HUES6 (cell line): ENCODE data around the gene AP3D1.

Experiments
- H3K27ac ChIP-seq: 2 replicates; pipeline ENCODE4 v1.7.0; 2013; ENCODE audit warnings: low read depth, mild to moderate bottlenecking, low read length, inconsistent platforms
- H3K27me3 ChIP-seq: 2 replicates; pipeline ENCODE4 v1.6.1; 2013; ENCODE audit warnings: low read length; ENCODE audit not compliant: control insufficient read depth, insufficient read depth
- H3K36me3 ChIP-seq: 2 replicates; pipeline ENCODE4 v1.6.1; 2013; ENCODE audit warnings: low read length; ENCODE audit not compliant: control insufficient read depth, insufficient read depth
- H3K4me1 ChIP-seq: 2 replicates; pipeline ENCODE4 v1.6.1; 2013; ENCODE audit warnings: low read length; ENCODE audit not compliant: control insufficient read depth, insufficient read depth
- H3K4me3 ChIP-seq: 2 replicates; pipeline ENCODE4 v1.5.1; 2013; ENCODE audit warnings: low read depth, low read length
- H3K9ac ChIP-seq: one replicate; pipeline ENCODE4 v1.6.1; 2013; ENCODE audit warnings: mild to moderate bottlenecking, low read length
- H3K9me3 ChIP-seq: 2 replicates; pipeline ENCODE4 v1.6.1; 2013; ENCODE audit warnings: low read depth, low read length; ENCODE audit not compliant: control insufficient read depth, insufficient read depth

The AP3D1 gene

DNA sequence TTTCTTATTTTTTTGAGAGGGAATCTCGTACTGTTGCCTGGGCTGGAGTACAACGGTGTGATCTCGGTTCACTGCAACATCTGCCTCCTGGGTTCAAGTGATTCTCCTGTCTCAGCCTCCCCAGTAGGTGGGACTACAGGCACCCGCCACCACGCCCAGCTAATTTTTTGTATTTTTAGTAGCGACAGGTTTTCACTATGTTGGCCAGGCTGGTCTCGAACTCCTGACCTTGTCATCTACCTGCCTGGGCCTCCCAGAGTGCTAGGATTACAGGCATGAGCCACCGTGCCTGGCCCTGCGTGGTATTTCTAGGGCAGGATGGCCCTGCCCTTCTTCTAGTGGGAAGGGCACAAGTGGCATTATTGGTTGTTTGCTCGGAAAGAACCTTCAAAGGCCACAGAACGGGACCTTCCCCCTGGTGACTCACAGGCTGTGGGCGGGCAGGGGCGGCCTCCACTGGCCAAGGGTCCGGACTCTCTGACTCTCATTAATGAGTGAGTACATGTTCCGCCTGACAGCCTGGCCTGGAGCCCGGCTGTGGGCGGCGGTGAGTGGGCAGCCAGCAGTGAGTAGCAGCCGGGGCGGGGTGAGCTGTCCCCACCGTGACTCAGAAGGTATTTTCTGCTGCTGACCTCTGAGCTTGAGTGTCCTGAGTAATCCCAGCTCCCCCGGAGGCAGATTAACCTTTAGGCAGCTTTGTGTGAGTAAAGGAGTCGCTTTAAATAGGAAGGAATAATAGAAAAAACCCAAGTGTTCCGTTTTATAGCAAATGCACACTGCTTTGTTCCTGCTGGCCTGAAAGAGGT is 17.5 kb upstream of the AP3D1 start:
- Histone ChIP-seq H3K27me3 (no peaks in the 10 kb centered on the region), H3K36me3 (no peaks in the 10 kb centered on the region), H3K9ac (no peak overlapping the region), H3K9me3 (no peaks in the 10 kb centered on the region), H3K27ac (no peak overlapping the region), H3K4me3 (no peak overlapping the region), H3K4me1 (peaks cover 49% of the 10 kb centered on the region)

DNA sequence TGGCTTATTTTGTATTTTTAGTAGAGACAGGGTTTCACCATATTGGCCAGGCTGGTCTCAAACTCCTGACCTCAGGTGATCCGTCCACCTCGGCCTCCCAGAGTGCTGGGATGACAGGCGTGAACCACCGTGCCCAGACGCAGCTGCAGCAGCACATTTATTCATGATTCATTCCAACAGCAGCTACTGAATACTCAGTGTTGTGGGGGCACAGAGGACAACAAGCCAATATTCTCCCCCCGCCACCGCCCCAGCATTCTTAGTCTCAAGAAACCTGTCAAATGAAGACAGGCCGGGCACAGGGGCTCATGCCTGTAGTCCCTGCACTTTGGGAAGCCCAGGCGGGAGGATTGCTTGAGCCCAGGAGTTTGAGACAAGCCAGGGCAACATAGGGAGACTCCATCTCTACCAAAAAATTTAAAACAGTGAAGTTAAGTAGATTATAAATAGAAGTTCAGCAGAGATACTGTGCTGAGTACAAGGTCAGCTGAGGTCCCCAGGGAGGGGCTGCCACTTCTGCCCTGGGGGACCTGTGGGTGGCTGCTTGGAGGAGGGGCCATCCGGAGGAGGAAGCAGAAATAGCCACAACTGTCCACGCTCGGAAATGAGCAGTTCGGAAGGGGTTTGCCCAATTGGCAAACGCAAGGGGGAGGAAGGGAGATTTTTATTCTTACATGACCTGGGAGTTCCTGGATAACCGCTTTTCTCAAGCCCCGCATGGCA is 16.7 kb upstream of the AP3D1 start:
- Histone ChIP-seq H3K4me1 (peaks cover 49% of the 10 kb centered on the region), H3K27me3 (no peaks in the 10 kb centered on the region), H3K4me3 (no peak overlapping the region), H3K27ac (no peak overlapping the region), H3K9ac (no peak overlapping the region), H3K36me3 (no peaks in the 10 kb centered on the region), H3K9me3 (no peaks in the 10 kb centered on the region)

- no peaks in the 10 kb centered on the region for H3K36me3 ChIP-seq
- no peak overlapping the region for H3K9ac ChIP-seq
- H3K27me3 ChIP-seq = no peaks in the 10 kb centered on the region
- no peak overlapping the region for H3K4me3 ChIP-seq
- H3K9me3 ChIP-seq = no peaks in the 10 kb centered on the region
- peaks cover 49% of the 10 kb centered on the region for H3K4me1 ChIP-seq
- H3K27ac ChIP-seq = no peak overlapping the region
Observed at GRCh38 chr19:2166741-2167738, 15.7 kb upstream of the AP3D1 start.

DNA sequence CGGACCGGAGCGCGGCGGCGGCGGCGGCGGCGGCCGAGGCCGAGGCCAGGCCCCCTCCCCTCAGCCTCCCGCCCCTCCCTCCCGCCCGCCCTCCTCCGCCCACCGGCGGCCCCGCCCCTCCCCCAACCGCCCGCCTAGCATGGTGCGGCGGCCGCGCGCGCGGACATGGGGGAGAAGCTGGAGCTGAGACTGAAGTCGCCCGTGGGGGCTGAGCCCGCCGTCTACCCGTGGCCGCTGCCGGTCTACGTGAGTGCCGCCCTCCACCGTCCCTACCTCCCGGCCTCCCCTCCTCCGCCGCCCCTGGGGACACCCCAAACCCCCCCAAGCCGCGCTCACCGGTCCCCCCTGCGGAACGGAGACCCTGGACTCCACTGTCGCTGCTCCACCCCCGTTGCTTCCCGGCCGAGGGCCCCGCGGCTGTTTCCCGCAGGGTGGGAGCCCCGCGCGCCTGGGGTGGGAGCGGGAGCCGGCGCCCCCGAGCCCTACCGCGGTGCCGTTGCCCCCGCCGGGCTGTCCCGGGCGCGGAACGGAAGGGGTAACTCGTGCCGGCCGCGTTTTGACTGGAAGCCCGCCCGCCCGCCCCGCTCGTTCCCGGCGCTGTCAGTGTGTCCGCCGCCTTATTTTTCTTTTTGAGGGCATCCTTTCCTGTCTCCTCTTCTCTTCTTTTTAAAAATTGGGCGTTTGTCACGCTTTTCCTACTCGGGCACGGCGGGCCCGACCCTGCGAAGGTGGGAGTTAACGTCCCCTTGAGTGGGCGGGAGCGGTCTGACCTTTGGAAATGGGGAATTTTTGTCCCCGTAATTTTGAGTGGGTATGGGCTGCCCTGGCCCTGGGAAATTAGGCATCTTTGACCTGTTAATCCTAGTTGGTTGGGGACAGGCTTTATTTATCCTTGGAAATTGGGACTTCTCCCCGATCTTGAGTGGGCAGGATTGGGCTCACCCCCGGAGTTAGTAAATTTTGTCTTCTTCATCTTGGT is 12.9 kb upstream of the AP3D1 start:
- H3K36me3 ChIP-seq = no peaks in the 10 kb centered on the region
- H3K4me3 ChIP-seq = peak overlapping the region; percentile 91
- H3K9me3 ChIP-seq = no peaks in the 10 kb centered on the region
- H3K27ac ChIP-seq = peak overlapping the region; percentile 46; the same call in 1 of the 2 replicates
- H3K4me1 ChIP-seq = peaks cover 25% of the 10 kb centered on the region; the same call in 1 of the 2 replicates
- H3K27me3 ChIP-seq = no peaks in the 10 kb centered on the region
- peak overlapping the region; percentile 68 for H3K9ac ChIP-seq

DNA sequence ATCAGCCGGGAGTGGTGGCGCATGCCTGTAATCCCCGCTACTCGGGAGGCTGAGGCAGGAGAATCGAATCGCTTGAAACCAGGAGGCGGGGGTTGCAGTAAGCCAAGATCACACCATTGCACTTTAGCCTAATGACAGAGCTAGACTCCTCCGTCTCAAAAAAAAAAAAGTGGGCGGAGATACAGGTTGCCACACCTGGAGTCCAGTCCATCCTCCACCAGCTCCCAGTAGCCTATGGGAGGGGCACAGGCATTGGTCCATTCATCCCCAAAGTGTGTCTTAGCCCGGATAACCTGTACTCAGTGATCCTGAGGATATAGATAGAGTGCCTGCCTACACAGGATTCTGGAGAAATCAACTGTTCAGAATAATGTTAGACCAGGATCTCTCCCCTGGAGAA is 9.0 kb upstream of the AP3D1 start:
- no peaks in the 10 kb centered on the region for H3K27me3 ChIP-seq
- no peak overlapping the region for H3K4me3 ChIP-seq
- H3K36me3 ChIP-seq = no peaks in the 10 kb centered on the region
- no peaks in the 10 kb centered on the region for H3K9me3 ChIP-seq
- H3K4me1 ChIP-seq = no peaks in the 10 kb centered on the region
- no peak overlapping the region for H3K9ac ChIP-seq
- no peak overlapping the region for H3K27ac ChIP-seq

DNA sequence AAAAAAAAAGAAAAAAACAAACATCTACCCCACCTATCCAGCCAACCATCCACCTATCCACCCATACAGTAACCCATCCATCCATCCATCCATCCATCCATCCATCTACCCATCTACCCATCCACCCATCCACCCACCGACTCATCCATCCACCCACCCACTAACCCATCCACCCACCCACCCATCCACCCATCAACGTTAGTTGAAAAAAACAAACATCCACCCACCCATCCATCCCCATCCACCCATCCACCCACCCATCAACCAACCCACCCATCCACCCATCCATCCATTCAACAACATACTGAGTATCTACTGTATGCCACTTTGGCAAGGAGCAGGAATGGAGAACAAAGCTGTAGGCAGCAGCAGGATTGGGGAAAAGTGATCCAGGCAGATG is 6.1 kb upstream of the AP3D1 start:
- Histone ChIP-seq H3K27ac (no peak overlapping the region), H3K4me1 (no peaks in the 10 kb centered on the region), H3K36me3 (no peaks in the 10 kb centered on the region), H3K4me3 (no peak overlapping the region), H3K9ac (no peak overlapping the region), H3K27me3 (no peaks in the 10 kb centered on the region), H3K9me3 (no peaks in the 10 kb centered on the region)

- Histone ChIP-seq H3K4me1 (peaks cover 10% of the 10 kb centered on the region), H3K9ac (no peak overlapping the region), H3K27ac (no peak overlapping the region), H3K27me3 (no peaks in the 10 kb centered on the region), H3K9me3 (no peaks in the 10 kb centered on the region), H3K4me3 (no peak overlapping the region), H3K36me3 (0 out of 2 replicates have a peak, but pooled peaks cover 4% of the 10 kb centered on the region)
Observed at GRCh38 chr19:2154587-2155075, 3.3 kb upstream of the AP3D1 start.

GRCh38 chr19:2150794-2151338 is 500 bp downstream of the AP3D1 start:
- Histone ChIP-seq H3K9me3 (no peaks in the 10 kb centered on the region), H3K36me3 (peaks cover 18% of the 10 kb centered on the region), H3K27ac (peak overlapping the region; percentile 87; the same call in 1 of the 2 replicates), H3K9ac (peak overlapping the region; percentile 97), H3K4me1 (peaks cover 12% of the 10 kb centered on the region), H3K27me3 (no peaks in the 10 kb centered on the region), H3K4me3 (peak overlapping the region; percentile 100)

DNA sequence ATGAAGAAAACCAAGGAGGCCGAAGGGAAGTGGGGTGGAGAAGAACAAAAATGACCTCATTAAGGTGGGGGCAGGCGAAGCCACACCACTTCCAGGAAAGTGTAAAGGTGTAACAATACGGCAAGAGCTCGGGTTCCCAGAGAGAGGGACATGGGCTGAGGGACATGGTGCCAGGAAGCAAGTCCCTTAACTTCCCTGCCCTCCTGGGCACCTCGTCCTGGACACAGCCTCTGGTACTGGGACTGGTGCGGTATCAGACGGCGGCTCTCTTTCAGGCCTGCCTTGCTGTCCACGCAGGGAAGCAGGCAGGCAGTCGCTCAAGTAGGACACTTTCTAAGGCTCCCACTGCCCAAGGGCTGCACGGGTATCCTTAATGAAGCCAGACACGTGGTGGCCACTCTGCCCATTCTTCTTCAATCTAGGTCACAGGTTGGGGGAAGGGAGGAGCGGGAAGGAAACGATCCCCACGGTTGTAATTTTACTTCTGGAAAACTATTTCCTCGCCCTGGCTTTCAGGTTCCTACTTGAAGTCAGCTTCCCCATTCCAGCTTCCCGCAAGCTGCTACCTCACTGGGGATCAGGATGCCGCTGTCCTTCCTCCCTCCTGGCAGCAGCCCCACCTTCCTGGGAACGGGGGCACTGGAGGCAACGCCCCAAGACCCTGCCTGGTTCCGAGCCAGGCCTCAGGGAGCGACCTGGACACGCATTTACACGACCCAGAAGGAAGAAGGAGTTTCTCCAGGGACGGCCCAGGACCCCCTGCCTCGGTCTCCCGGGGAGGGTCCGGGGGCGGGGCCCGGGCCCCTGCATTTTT is 1.2 kb downstream of the AP3D1 start:
- H3K27me3 ChIP-seq = no peaks in the 10 kb centered on the region
- H3K9me3 ChIP-seq = no peaks in the 10 kb centered on the region
- H3K4me3 ChIP-seq = peak overlapping the region; percentile 100
- peak overlapping the region; percentile 87; the same call in 1 of the 2 replicates for H3K27ac ChIP-seq
- H3K36me3 ChIP-seq = peaks cover 20% of the 10 kb centered on the region
- H3K9ac ChIP-seq = peak overlapping the region; percentile 97
- peaks cover 12% of the 10 kb centered on the region for H3K4me1 ChIP-seq
